Thoracic aorta (tissue), 2 donors: ENCODE results near the gene C3orf70. TPM values are rescaled to one million over a fixed set of nuclear protein-coding genes. Genes with fewer than 3 reads are reported as not detected.

Experiments used
- ATAC-seq: fragments of 150-250 bp; one replicate; pipeline ENCODE4 v1.8.0; 2017; ENCODE audit warnings: low read depth; ENCODE audit not compliant: insufficient number of reproducible peaks, low FRiP score
- DNase-seq: peaks from one replicate; pipeline ENCODE4 v3.0.0-alpha.2; 2020; ENCODE audit warnings: low spot score
- H3K27ac ChIP-seq, 2 donors: fragments of 200-600 bp; sonication (generic); 1 replicate in 1 of 2; 2 replicates in 1 of 2; pipeline ENCODE4 v1.5.1; 2016; ENCODE audit warnings: mild to moderate bottlenecking in 2 of 2, moderate library complexity in 2 of 2
- H3K27me3 ChIP-seq: fragments of 200-600 bp; sonication (generic); replicated peaks from 2 replicates; pipeline ENCODE4 v1.6.0; 2016; ENCODE audit warnings: mild to moderate bottlenecking; ENCODE audit not compliant: insufficient read depth
- H3K36me3 ChIP-seq: fragments of 200-600 bp; sonication (generic); one replicate; pipeline ENCODE4 v1.5.1; 2016
- H3K4me1 ChIP-seq, 2 donors: fragments of 200-600 bp; sonication (generic); 1 replicate in 1 of 2; 2 replicates in 1 of 2; pipeline versions ENCODE4 v1.5.1 to v1.6.0; 2016; ENCODE audit warnings: low read depth in 2 of 2, mild to moderate bottlenecking in 1 of 2; ENCODE audit not compliant: control insufficient read depth in 1 of 2
- H3K4me3 ChIP-seq: fragments of 200-600 bp; sonication (generic); 2 replicates; pipeline ENCODE4 v1.5.1; 2016; ENCODE audit warnings: mild to moderate bottlenecking
- H3K9me3 ChIP-seq: fragments of 200-600 bp; sonication (generic); 2 replicates; pipeline ENCODE4 v1.5.1; 2016
- total RNA-seq, 2 donors: library from RNA; depleted of rRNA; stranded (reverse); fragments of >200 nt; gene quantifications; one replicate each; pipeline versions ENCODE4 v1.1.0 to v1.2.3, GENCODE V29; 2016
- TF ChIP-seq, protein P1 (sequence below): fragments of 200-600 bp; sonication (generic); IDR thresholded peaks from one replicate; pipeline ENCODE4 v1.5.1; 2019; ENCODE audit warnings: antibody characterized with exemption

C3orf70 gene
- total RNA-seq, 2 donors from 2014 or later = 14.2 to 22.7 TPM

DNA sequence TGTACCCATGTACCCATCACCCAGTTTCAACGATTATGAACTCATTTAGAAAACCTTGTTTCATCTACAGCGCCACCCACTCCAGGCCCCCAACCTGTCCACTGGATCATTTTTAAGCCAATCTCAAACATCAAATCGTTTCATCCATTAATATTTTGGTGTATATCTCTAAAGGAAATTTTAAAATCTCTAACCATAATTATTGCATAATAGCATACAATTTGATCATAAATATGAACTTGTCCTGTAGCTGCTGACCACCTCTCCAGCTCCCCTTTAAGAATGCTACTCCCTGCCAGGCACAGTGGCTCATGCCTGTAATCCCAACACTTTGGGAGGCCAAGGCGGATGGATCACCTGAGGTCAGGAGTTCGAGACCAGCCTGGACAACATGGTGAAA, 2.8 kb upstream of the C3orf70 start:
- ATAC-seq (no peak), DNase-seq (no peak)
- H3K4me1 ChIP-seq = peaks cover 0 to 11% of the 10 kb centered on the region in 2 donors
- H3K27ac ChIP-seq = no peak overlapping the region
- H3K4me3 ChIP-seq = no peak overlapping the region
- H3K27me3 ChIP-seq = peaks cover 6% of the 10 kb centered on the region
- no peaks in the 10 kb centered on the region for H3K9me3 ChIP-seq
- TF ChIP-seq, protein P1, sequence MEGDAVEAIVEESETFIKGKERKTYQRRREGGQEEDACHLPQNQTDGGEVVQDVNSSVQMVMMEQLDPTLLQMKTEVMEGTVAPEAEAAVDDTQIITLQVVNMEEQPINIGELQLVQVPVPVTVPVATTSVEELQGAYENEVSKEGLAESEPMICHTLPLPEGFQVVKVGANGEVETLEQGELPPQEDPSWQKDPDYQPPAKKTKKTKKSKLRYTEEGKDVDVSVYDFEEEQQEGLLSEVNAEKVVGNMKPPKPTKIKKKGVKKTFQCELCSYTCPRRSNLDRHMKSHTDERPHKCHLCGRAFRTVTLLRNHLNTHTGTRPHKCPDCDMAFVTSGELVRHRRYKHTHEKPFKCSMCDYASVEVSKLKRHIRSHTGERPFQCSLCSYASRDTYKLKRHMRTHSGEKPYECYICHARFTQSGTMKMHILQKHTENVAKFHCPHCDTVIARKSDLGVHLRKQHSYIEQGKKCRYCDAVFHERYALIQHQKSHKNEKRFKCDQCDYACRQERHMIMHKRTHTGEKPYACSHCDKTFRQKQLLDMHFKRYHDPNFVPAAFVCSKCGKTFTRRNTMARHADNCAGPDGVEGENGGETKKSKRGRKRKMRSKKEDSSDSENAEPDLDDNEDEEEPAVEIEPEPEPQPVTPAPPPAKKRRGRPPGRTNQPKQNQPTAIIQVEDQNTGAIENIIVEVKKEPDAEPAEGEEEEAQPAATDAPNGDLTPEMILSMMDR = no peak
- no peaks in the 10 kb centered on the region for H3K36me3 ChIP-seq

DNA sequence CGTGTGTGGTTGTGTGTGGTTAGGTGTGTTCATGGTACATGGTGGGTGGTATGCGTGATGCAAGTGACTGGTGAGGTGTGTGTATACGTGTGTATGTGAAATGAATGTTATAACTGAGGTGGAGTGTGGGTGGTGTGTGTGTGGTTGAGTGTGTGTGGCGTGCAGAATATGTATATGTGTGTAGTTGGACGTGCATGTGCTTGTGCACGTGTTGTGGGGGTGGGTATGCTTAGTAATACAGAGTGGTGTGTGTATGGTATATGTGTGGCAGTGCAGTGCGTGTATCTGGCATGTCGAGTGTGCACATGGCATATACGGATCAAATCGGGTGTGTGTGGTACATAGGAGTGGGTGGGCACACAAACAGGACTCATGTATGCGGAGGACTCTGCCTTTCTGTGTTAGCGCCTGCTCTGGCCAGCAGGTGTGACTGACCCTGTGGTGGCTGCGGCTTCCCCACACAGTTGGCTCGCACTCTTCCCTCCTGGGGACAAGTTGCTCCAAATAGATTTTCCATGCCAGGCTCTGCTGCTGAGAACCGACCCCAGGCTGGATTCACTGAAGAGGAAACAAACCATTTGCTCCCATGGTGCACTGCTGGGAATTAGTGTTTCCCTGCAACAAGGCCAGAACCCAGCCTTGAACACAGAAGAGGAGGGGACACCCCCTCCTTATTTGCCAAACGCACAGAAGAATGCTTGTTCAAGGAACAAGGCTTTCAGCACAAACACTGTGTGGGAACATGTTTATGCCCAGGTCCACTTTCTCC, 1.2 kb upstream of the C3orf70 start:
- Histone ChIP-seq H3K36me3 (no peaks in the 10 kb centered on the region), H3K4me1 (peaks cover 10 to 24% of the 10 kb centered on the region in 2 donors), H3K4me3 (peak overlapping the region; percentile 88), H3K27ac (no peak overlapping the region), H3K27me3 (peaks cover 6% of the 10 kb centered on the region), H3K9me3 (no peaks in the 10 kb centered on the region)
- TF ChIP-seq, protein P1 = no peak
- ATAC-seq = no peak
- DNase-seq = no peak

DNA sequence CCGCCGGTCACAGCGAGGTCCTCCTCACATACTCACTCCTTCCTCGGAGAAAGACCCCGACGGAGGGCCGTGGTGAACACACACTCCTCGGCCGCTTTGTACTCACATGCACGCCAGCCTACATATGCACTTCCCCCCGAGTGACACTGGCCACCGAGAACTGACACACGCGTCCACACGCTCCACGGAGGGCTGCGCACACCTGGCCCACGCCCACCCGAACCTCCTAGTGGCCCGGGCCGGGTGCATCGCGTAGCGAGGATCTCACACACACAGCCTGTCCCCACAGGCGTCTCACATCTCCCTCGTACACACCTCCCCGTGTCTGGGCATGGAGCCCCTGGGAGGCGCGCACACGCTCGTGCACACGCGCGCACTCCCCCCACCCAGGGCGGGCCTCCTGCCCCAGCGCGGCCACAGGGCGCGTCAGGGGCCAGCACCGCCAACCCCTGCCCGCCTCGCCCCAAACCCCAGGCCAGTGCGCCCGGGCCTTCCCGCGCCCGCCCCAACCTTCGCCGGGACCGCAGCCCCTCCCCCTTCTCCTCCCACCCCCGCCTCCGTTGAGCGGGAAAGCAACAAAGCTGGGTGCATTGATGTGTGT, 411 bp upstream of the C3orf70 start:
- Histone ChIP-seq H3K36me3 (no peaks in the 10 kb centered on the region), H3K27me3 (peaks cover 6% of the 10 kb centered on the region), H3K4me1 (peaks cover 10 to 29% of the 10 kb centered on the region in 2 donors), H3K9me3 (no peaks in the 10 kb centered on the region), H3K4me3 (peak overlapping the region; percentile 88), H3K27ac (peak overlapping the region; percentile 84 to 86)
- ATAC-seq (no peak), DNase-seq (no peak)
- TF ChIP-seq, protein P1 = no peak

DNA sequence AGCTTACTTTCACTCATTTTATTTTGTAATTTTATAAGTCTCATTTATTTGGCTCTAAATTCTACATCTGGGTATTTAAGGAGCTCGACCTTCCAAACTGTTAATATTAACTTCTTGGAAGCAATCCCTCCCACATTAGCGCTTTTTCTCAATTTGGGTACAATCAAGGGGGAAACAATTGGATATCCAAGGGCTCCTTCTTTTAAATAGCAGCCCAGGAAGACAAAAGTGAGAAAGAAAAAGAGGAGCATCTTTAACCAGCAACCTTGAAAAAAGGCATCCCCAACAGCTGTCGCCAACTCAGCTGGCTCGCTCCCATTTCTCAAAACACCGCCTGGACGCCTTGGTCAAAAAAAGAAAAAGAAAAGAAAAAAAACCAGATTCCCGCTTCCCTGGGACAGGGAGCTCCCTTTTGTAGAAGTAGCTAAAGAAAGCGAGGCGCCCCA, 873 bp downstream of the C3orf70 start:
- H3K4me1 ChIP-seq = peaks cover 10 to 40% of the 10 kb centered on the region in 2 donors
- ATAC-seq (no peak), DNase-seq (no peak)
- H3K9me3 ChIP-seq = no peaks in the 10 kb centered on the region
- peak overlapping the region; percentile 84 to 86 for H3K27ac ChIP-seq
- peaks cover 6% of the 10 kb centered on the region for H3K27me3 ChIP-seq
- TF ChIP-seq, protein P1 = no peak
- peak overlapping the region; percentile 88 for H3K4me3 ChIP-seq
- H3K36me3 ChIP-seq = no peaks in the 10 kb centered on the region

DNA sequence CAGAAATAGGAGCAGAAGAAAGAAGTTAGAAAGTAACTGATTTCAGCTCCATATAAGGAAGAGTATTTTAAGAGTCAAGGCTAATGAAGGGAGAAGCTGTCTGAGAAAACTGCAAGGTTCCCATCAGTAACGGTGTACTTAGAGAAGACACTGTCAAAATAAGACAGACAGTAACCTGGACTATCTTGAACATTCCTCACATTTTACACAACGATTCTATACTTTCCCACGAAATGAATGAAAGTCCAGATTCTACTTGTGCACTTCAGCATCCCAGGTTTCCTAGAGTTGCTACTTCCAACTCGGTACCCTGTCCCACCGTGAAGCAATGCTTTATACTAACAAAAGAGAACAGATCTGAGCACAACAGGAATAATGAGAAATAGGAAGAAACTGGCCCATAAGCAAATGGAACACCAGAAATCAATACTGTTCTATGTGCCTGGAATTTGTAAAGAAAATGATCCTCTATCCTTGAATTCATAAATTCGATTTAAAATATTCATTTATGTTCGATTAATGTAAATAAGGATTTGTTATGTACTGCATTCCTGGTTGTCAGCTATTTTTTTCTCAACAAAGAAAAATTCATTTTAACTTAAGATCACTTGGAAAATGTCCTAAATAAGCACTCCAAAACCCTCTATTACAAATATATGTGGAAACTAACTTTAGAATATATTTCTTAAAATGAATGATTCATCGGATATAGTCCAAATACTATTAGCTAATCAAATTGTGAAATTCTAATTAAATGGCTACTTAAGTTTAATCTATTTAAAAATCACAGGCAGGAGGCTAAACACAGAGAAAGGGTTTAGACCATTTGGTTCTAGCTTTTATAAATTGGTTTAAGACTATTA, 1.5 kb downstream of the C3orf70 start:
- Histone ChIP-seq H3K4me3 (peak overlapping the region; percentile 88), H3K9me3 (no peaks in the 10 kb centered on the region), H3K36me3 (no peaks in the 10 kb centered on the region), H3K27ac (peak overlapping the region; percentile 84 to 86), H3K27me3 (peaks cover 6% of the 10 kb centered on the region), H3K4me1 (peaks cover 10 to 42% of the 10 kb centered on the region in 2 donors)
- DNase-seq (no peak), ATAC-seq (no peak)
- TF ChIP-seq, protein P1 = no peak
